Fibroblast of pulmonary artery (primary cell): ENCODE data around the gene AARS2.
A peak's percentile ranks its signal among the peaks of the same experiment; 100 is the strongest.

ENCODE experiments used
- DNase-seq: peaks from one replicate; pipeline ENCODE4 v3.0.0-alpha.2; 2010; ENCODE audit warnings: low read depth
- H3K4me3 ChIP-seq: replicated peaks from 2 replicates; pipeline ENCODE4 v1.5.1; 2011; ENCODE audit warnings: low read depth, mild to moderate bottlenecking, control low read depth, low read length, moderate library complexity
- CTCF ChIP-seq: IDR thresholded peaks from 2 replicates; pipeline ENCODE4 v1.5.1; 2011; ENCODE audit warnings: mild to moderate bottlenecking, control low read depth, low read length, inconsistent platforms; ENCODE audit errors: missing control alignments

The AARS2 gene

DNA sequence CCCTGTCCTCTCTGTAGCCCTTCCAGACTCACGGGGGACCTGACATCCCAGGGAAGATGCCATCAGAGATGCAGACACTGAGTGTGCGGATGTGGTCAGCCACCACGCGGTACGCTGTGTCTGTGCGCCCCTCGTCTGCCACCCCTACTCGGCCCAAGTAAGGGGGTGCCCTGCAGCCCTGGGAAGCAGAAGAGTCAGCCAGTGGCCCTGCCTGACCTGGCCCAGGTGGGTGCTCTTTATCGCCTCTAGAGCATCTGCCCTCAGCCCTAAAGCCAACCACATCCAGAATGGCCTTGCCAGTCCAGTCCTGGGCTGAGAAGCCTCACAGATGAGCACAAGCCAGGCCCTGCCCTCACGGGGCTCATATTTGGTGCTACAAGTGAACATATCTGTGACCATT is 5.9 kb downstream of the AARS2 start:
- H3K4me3 ChIP-seq: no peak overlapping the region
- DNase-seq: no peak
- TF ChIP-seq CTCF: no peak

DNA sequence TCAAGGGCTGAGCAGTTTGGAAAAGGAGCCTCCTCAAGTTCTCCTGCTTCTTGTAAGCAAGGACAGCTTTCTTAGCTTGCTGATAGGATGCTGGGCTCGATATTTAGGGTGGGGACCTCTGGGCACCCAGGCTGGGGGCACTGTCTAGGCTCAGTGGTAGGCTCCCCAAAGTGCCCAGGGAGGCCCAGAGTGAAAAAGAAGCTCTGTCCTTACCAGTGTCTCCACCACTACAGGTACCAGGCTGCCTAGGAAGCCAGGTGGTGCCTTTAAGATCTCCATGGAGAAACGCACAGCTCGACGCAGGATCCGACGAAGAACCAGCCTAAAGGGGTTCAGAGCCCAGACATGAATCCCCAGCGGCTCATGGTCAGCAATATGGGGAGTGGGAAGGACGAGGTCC is 6.4 kb downstream of the AARS2 start:
- no peak overlapping the region for H3K4me3 ChIP-seq
- no peak for TF ChIP-seq CTCF
- no peak for DNase-seq

- H3K4me3 ChIP-seq: no peak overlapping the region
- DNase-seq: no peak
- no peak for TF ChIP-seq CTCF
These were observed 7.9 kb downstream of the AARS2 start for GRCh38 chr6:44305200-44305725.

DNA sequence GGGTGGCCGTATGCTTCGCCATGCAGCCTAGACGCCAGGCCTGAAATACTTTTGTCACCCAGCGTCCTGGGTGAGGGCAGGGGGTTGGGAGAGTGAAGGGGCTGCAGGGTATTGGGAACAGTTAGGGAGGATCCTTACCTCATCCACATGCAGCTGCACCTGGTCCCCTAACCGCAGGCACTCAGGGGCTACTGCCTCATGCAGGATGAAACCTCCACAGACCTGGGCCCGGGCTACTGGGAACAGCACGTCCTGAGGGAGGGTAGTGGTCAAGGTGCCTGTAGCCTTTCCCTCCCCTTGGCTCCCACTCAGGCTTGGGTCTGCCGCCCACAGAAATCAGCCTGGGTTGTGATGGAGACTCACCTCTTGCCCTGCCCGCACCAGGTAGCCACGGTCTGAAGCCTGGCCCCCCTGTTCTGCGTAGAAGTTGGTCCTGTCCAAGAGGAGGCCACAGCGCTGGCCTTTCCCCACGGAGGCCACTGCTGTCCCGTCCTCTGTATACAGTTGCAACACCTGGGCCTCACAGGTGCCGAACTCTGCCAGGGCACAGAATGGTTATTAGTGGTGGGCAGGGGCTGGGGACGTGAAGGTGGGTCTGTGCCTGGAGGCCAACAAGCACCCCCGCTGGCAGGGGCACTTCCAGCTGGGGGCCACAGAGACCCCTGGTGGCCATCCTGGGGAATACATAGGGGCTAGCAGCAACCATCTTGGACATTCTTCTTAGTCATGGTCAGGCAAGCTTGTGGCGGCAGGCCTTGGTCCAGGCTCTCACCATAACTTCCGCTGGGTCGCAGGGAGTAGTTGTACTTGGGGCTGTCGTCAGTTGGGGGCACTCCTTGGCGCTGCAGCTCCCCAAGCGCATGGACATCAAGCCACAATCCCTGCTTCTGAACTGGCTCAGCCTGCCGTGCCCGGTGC is 8.6 kb downstream of the AARS2 start:
- H3K4me3 ChIP-seq: no peak overlapping the region
- TF ChIP-seq CTCF: peak; percentile 76
- peak; percentile 52 for DNase-seq

DNA sequence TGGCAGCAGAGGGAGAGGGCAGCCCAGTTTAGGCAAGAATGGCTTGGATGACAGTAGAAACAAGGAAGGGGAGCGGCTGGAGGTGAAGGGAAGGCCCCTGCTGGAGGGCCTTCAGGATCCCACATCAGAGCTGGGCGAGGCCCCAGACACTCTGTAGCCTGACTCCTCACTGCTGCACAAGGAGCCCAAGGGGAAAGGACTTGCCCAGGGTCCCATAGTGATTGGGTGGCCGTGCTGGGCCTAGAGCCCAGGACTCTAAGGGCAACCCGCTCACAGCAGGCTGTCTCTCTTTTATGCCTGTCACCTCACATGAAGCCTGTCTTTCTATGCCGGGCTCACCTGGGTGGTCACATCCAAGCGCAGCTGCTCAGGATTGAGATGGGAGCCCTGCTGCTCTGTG is 9.3 kb downstream of the AARS2 start:
- no peak for TF ChIP-seq CTCF
- DNase-seq: no peak
- H3K4me3 ChIP-seq: no peak overlapping the region

- no peak overlapping the region for H3K4me3 ChIP-seq
- no peak for TF ChIP-seq CTCF
- no peak for DNase-seq
These were observed 10.3 kb downstream of the AARS2 start for GRCh38 chr6:44302856-44303255.
